Ramos (cell line): Measurements from ENCODE around the gene DDX24.

Source experiments
- in situ Hi-C: fragments of 300-500 bp; cut with MboI; formaldehyde crosslinking; loops from one replicate; pipeline ENCODE4 v1.14.3; 2022; ENCODE audit warnings: low sequenced_read_pairs; ENCODE audit not compliant: unreplicated experiment

Gene DDX24

GRCh38 chr14:94021416-94022157, 59.4 kb downstream of the DDX24 start:
- in situ Hi-C loops: loop anchor here (25.0 kb wide), 1 partner anchor 359 kb away; no protein-coding TSS in a partner anchor

DNA sequence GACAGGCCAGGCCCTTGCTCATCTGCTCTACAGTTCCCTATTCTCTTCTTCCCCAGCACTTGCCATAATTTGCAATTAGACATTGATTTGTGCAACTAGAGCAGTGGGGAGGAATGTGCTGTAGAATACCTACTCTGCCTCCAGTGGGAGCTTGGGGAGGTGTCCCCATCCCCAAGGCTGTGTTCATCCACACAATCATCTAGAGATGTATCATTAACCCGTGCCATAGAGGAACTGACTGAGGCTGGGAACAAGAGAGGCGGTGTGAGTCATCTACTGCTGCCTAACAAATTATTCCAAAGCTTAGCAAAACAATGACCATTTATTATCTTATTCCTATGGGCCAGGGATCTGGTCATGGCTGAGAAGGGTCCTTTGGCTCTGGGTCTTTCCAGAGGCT, 60.0 kb downstream of the DDX24 start:
- in situ Hi-C loops: loop anchor here (25.0 kb wide), 1 partner anchor 359 kb away; no protein-coding TSS in a partner anchor

GRCh38 chr14:94020267-94020666, 60.7 kb downstream of the DDX24 start:
- in situ Hi-C loops: loop anchor here (25.0 kb wide), 1 partner anchor 358 kb away; no protein-coding TSS in a partner anchor

DNA sequence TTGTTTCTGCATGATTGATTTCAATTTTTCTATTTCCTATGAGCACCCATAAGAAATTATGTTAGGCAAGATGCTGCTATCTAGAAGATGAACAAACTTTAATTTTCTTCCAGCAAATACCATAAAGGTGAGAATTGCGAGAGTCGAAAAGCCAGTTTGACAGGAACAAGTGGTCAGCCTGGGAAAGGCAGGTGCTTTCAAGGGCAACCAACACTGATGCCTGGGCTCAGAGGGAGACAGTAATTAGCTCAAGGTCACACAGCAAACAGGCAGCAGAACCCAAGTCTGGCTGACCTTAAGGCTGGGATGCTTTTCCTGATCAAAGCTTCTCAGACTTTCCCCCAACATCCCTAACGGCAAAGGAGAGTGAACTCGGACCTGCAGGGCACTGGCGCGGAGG, 61.7 kb downstream of the DDX24 start:
- in situ Hi-C loops: loop anchor here (25.0 kb wide), 1 partner anchor 357 kb away; no protein-coding TSS in a partner anchor

- in situ Hi-C loops: loop anchor here (25.0 kb wide), 1 partner anchor 356 kb away; no protein-coding TSS in a partner anchor
These were observed 62.7 kb downstream of the DDX24 start for GRCh38 chr14:94018308-94018707.

GRCh38 chr14:94016446-94016976, 64.5 kb downstream of the DDX24 start:
- in situ Hi-C loops: loop anchor here (25.0 kb wide), 1 partner anchor 354 kb away; no protein-coding TSS in a partner anchor

- in situ Hi-C loops: loop anchor here (25.0 kb wide), 1 partner anchor 353 kb away; no protein-coding TSS in a partner anchor
These were observed 65.8 kb downstream of the DDX24 start for GRCh38 chr14:94015223-94015622.

DNA sequence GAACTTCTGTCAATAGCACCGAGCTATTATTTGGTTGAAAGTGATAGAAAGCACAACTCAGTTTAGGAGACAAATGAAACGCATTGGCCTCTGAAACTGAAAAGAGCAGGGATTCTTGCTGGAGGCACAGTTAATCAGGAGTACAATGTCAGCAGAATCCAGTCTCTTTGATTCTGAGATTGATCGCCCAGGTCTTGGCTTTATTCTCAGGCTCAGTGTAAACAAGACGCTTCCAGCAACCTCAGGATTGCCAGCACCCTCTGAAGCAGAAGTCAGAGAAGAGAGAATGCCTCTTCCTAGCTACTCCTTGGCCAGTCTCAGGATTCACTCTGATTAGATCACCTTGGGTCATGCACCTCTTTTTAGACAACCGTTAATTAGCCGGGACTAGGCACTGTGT, 66.6 kb downstream of the DDX24 start:
- in situ Hi-C loops: loop anchor here (25.0 kb wide), 1 partner anchor 352 kb away; no protein-coding TSS in a partner anchor

GRCh38 chr14:94011795-94012194, 69.2 kb downstream of the DDX24 start:
- in situ Hi-C loops: loop anchor here (25.0 kb wide), 1 partner anchor 349 kb away; no protein-coding TSS in a partner anchor

GRCh38 chr14:94010625-94011024, 70.4 kb downstream of the DDX24 start:
- in situ Hi-C loops: loop anchor here (25.0 kb wide), 1 partner anchor 348 kb away; no protein-coding TSS in a partner anchor

GRCh38 chr14:94009767-94010166, 71.2 kb downstream of the DDX24 start:
- in situ Hi-C loops: loop anchor here (25.0 kb wide), 1 partner anchor 347 kb away; no protein-coding TSS in a partner anchor

DNA sequence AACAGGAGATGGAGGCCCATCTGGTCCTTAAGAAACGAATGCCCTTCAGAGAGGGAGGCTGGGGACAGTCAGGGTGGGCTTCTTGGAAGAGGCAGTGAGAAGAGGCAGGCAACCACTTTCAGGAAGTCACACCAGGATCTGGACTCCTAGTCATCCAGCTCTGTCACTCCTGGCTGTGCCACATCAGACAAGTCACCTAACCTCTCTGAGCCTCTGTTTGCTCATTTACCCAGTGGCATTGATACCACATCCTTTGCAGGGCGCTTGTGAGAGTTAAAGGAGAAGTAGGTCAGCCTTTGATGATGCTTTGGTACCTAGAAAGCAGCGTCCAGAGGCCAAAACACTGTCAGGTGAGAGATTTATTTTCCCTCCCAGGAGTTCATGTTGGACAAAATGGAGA, 72.8 kb downstream of the DDX24 start:
- in situ Hi-C loops: loop anchor here (25.0 kb wide), 1 partner anchor 346 kb away; no protein-coding TSS in a partner anchor

DNA sequence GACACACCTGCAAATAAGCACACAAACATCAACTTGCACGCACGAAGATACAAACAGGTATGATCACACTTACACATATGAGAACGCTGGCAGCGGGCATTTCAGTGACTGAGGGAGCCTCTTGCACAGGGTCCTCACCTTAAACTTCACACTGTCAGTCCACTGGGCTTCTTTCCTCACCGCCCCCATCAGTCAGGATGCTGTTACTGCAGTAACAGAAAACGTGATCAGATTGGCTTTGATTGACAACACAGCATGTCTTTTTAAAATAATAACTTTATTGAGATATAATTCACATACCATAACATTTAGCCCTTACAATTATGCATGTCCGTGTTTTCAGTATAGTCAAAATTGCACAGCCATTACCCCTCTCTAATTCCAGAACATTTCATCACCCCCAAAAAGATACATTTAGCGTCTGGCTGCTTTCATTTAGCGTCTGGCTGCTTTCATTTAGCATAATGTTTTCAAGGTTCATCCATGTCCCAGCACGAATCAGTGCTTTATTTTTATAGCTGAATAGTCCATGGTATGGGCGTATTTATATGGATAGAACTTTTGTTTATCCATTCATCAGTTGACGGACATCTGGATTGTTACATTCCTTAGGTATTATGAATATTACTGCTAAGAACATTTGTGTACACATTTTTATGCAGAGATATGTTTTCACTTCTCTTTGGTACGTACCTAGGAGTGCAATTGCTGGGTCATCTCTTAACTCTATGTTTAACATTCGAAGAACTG, 75.5 kb downstream of the DDX24 start:
- in situ Hi-C loops: loop anchor here (25.0 kb wide), 1 partner anchor 343 kb away; no protein-coding TSS in a partner anchor

GRCh38 chr14:94004015-94004414, 77.0 kb downstream of the DDX24 start:
- in situ Hi-C loops: loop anchor here (5.0 to 25.0 kb wide), 2 partner anchors 62 to 342 kb away; no protein-coding TSS in a partner anchor

DNA sequence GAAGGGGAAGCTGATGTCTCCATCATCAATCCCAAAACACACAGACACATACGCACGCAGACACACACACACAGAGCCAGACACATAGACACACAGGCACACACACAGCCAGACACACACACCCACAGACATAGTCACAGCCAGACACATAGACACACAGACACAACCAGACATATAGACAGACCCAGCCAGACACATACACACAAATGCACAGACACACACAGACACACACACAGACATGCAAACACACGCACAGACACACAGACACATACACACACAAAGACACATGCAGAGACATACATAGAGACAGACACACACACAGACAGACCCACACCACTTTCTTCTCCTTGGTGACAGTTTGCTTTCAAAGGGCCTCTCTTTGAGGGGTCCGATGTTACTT, 77.6 kb downstream of the DDX24 start:
- in situ Hi-C loops: loop anchor here (5.0 to 25.0 kb wide), 2 partner anchors 61 to 341 kb away; no protein-coding TSS in a partner anchor

DNA sequence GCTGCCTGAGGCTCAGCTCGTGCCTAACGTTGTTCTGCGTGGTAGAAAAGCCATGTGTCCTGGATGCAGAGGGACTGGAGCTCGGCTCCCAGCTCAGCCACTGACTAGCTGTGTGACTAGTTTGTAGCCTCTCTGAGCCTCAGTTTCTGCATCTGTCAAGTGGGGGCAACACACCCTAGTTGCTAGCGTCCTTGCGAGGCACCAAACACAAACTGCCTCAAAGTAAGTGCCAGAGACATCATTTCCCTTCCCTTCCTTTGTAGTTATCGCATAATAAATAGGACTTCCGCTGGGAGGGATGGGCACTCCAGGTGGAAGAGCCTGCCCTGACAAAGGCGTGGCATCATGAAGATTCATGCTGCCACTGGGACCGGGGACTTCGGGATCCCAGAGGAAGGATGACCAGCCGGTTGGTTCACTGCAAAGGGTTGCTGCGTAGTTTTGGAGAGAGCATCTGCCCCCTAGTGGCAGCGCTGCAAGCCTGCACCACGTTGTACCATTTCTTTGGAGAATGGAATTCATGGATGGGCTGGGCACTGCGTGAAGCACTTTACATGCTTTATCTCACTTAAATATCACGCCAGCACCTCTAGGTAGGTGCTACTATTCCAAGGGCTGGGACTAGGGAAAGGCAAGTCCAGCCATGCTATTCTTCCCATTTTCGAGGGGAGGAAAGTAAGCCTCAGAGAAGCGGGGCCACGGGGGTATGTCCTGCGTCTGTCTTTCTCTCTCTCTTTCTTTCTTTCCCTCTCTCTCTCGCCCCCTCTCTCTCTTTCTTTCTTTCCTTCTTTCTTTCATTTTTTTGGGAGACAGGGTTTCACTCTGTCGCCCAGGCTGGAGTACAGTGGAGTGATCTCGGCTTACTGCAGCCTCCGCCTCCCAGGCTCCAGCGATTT, 79.3 kb downstream of the DDX24 start:
- in situ Hi-C loops: loop anchor here (5.0 to 25.0 kb wide), 2 partner anchors 59 to 339 kb away; no protein-coding TSS in a partner anchor

GRCh38 chr14:94001016-94001415, 80.0 kb downstream of the DDX24 start:
- in situ Hi-C loops: loop anchor here (5.0 to 25.0 kb wide), 2 partner anchors 59 to 339 kb away; no protein-coding TSS in a partner anchor

GRCh38 chr14:94000267-94000666, 80.7 kb downstream of the DDX24 start:
- in situ Hi-C loops: loop anchor here (5.0 to 25.0 kb wide), 2 partner anchors 58 to 338 kb away; no protein-coding TSS in a partner anchor

DNA sequence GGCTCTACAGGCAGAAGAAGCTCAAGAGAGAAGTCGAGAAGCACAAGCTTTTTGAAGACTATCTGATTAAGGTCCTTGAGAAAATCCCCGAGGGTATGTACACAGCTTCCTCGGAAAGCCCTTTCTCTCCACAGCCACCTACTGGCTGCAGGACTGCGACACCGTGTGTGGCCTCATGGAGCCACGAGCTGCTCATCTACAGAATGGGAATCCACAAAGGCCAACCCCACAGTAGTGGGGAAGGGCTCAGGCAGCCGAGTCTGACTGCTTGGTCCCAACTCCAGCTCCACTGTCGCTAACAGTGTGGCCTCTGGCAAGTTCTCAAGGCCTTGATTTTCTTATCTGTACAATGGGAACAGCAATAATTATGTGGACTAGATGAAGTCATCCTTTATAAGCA, 81.4 kb downstream of the DDX24 start:
- in situ Hi-C loops: no loop called here
